ENCODE measurements around the gene POU4F1. TPM values are rescaled to one million over a fixed set of nuclear protein-coding genes. Genes with fewer than 3 reads are reported as not detected.

POU4F1 gene, protein sequence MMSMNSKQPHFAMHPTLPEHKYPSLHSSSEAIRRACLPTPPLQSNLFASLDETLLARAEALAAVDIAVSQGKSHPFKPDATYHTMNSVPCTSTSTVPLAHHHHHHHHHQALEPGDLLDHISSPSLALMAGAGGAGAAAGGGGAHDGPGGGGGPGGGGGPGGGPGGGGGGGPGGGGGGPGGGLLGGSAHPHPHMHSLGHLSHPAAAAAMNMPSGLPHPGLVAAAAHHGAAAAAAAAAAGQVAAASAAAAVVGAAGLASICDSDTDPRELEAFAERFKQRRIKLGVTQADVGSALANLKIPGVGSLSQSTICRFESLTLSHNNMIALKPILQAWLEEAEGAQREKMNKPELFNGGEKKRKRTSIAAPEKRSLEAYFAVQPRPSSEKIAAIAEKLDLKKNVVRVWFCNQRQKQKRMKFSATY
- polyA plus RNA-seq, result not detected in 2 replicates
- polyA minus RNA-seq, result not detected in 2 replicates

DNA sequence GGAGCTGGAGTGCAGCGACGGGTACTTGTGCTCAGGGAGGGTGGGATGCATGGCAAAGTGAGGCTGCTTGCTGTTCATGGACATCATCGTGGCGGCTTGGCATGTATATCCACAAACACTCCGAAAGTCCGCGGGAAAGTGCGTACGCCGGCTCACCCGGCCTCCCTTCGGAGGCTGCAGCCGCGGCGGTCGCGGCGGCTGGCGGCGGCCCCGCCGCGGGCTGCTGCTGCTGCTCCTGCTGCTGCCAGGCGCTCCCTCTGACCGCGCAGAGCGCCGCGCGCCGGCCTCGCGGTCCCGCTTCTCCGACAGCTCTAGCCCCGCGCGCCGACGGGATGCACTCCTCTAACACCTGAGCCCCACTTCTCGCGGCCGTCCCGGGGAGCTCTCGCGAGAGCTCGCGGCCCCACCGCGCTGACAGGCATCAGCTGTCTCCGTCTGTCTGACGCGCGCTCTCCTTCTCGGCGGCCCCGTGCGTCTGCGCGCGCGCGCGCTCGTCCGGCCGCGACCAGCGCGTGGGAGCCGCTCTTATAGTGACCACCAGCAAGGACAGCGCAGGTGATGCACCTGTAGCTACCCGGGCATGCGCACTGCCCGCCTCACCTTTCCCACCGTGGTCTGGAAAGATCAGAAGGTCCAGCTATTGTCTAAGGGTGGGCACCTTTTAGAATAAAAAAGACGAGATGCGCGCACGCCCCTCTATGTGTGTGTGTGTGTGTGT is at the start of gene POU4F1:
TSS of gene POU4F1 (minus strand) at position 313 of the 718 bp plus-strand sequence. CDS start at position 87, 226 bp downstream.
- no peaks in the 10 kb centered on the region for H3K79me2 ChIP-seq (replicated peaks; ENCODE audit: insufficient read depth, low read length)
- H3K27me3 ChIP-seq (ENCODE audit: insufficient read depth, low read depth, low read length), result peaks cover 96% of the 10 kb centered on the region
- H3K9me2 ChIP-seq (ENCODE audit: insufficient read depth, low read length), result no peaks in the 10 kb centered on the region
- H3K4me3 ChIP-seq (ENCODE audit: low read length), result peak within 1 kb of the TSS; percentile 79
- no peak within 1 kb of the TSS for H3K4me2 ChIP-seq (ENCODE audit: low read length)
- H3F3A ChIP-seq (ENCODE audit: insufficient read depth, low read length, poor library complexity, severe bottlenecking), result no peaks in the 10 kb centered on the region
- TF ChIP-seq, protein P1, sequence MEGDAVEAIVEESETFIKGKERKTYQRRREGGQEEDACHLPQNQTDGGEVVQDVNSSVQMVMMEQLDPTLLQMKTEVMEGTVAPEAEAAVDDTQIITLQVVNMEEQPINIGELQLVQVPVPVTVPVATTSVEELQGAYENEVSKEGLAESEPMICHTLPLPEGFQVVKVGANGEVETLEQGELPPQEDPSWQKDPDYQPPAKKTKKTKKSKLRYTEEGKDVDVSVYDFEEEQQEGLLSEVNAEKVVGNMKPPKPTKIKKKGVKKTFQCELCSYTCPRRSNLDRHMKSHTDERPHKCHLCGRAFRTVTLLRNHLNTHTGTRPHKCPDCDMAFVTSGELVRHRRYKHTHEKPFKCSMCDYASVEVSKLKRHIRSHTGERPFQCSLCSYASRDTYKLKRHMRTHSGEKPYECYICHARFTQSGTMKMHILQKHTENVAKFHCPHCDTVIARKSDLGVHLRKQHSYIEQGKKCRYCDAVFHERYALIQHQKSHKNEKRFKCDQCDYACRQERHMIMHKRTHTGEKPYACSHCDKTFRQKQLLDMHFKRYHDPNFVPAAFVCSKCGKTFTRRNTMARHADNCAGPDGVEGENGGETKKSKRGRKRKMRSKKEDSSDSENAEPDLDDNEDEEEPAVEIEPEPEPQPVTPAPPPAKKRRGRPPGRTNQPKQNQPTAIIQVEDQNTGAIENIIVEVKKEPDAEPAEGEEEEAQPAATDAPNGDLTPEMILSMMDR (IDR thresholded peaks at IDR 0.05; ENCODE audit: poor library complexity, severe bottlenecking), result peak; percentile 8
- TF ChIP-seq POLR2AphosphoS5 (IDR thresholded peaks at IDR 0.05) (peak; percentile 19), EZH2 (IDR thresholded peaks at IDR 0.05; ENCODE audit: borderline replicate concordance, insufficient read depth, low read length, poor library complexity, severe bottlenecking) (peak; percentile 22), RAD21 (conservative IDR thresholded peaks at IDR 0.05) (peak; percentile 55), EP300 (conservative IDR thresholded peaks at IDR 0.05; ENCODE audit: poor library complexity, severe bottlenecking) (peak; percentile 47), MXI1 (conservative IDR thresholded peaks at IDR 0.05; ENCODE audit: poor library complexity, severe bottlenecking) (peak; percentile 42), SMC3 (conservative IDR thresholded peaks at IDR 0.05; ENCODE audit: poor library complexity) (peak; percentile 53), TAF1 (IDR thresholded peaks at IDR 0.05; ENCODE audit: low read depth) (no peak)
- TF ChIP-seq, protein P2, sequence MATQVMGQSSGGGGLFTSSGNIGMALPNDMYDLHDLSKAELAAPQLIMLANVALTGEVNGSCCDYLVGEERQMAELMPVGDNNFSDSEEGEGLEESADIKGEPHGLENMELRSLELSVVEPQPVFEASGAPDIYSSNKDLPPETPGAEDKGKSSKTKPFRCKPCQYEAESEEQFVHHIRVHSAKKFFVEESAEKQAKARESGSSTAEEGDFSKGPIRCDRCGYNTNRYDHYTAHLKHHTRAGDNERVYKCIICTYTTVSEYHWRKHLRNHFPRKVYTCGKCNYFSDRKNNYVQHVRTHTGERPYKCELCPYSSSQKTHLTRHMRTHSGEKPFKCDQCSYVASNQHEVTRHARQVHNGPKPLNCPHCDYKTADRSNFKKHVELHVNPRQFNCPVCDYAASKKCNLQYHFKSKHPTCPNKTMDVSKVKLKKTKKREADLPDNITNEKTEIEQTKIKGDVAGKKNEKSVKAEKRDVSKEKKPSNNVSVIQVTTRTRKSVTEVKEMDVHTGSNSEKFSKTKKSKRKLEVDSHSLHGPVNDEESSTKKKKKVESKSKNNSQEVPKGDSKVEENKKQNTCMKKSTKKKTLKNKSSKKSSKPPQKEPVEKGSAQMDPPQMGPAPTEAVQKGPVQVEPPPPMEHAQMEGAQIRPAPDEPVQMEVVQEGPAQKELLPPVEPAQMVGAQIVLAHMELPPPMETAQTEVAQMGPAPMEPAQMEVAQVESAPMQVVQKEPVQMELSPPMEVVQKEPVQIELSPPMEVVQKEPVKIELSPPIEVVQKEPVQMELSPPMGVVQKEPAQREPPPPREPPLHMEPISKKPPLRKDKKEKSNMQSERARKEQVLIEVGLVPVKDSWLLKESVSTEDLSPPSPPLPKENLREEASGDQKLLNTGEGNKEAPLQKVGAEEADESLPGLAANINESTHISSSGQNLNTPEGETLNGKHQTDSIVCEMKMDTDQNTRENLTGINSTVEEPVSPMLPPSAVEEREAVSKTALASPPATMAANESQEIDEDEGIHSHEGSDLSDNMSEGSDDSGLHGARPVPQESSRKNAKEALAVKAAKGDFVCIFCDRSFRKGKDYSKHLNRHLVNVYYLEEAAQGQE (IDR thresholded peaks at IDR 0.05; ENCODE audit: borderline replicate concordance), result no peak
- H3K27ac ChIP-seq (ENCODE audit: low read length), result no peak within 1 kb of the TSS
- H4K20me1 ChIP-seq (ENCODE audit: insufficient read depth), result no peaks in the 10 kb centered on the region
- H3K36me3 ChIP-seq (ENCODE audit: insufficient read depth, low read length), result no peaks in the 10 kb centered on the region
- H3K9ac ChIP-seq (ENCODE audit: low read length), result peak within 1 kb of the TSS; percentile 28
- no peaks in the 10 kb centered on the region for H3K9me3 ChIP-seq (ENCODE audit: low read length)
- no peak within 1 kb of the TSS for H2AFZ ChIP-seq (ENCODE audit: low read depth, low read length)

DNA sequence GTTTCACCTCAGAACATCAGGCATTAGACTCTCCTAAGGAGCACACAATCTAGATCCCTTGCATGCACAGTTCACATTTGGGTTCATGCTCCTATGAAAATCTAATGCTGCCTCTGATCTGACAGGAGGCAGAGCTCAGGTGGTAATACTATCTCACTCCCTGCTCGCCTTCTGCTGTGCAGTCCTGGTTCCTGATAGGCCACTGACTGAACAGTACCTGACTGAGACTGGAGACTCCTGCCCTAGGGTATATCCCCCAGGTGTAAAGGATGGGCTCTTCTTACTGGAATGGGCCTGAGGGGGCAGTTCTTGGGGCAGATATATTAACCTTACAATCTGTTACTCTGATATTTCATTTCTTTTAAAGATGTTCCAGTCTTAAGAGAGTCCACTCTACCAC is 49.3 kb upstream of the POU4F1 start:
- no peak overlapping the region for H3K27ac ChIP-seq (ENCODE audit: low read length)
- H3K9ac ChIP-seq (ENCODE audit: low read length), result no peak overlapping the region
- H3F3A ChIP-seq (ENCODE audit: insufficient read depth, low read length, poor library complexity, severe bottlenecking), result no peaks in the 10 kb centered on the region
- H4K20me1 ChIP-seq (ENCODE audit: insufficient read depth), result no peaks in the 10 kb centered on the region
- H2AFZ ChIP-seq (ENCODE audit: low read depth, low read length), result no peak overlapping the region
- no peaks in the 10 kb centered on the region for H3K27me3 ChIP-seq (ENCODE audit: insufficient read depth, low read depth, low read length)
- H3K9me2 ChIP-seq (ENCODE audit: insufficient read depth, low read length), result no peaks in the 10 kb centered on the region
- no peak overlapping the region for H3K4me2 ChIP-seq (ENCODE audit: low read length)
- no peaks in the 10 kb centered on the region for H3K36me3 ChIP-seq (ENCODE audit: insufficient read depth, low read length)
- peaks cover 84% of the 10 kb centered on the region for H3K79me2 ChIP-seq (replicated peaks; ENCODE audit: insufficient read depth, low read length)
- no peaks in the 10 kb centered on the region for H3K9me3 ChIP-seq (ENCODE audit: low read length)
- H3K4me3 ChIP-seq (ENCODE audit: low read length), result no peak overlapping the region
- no peak for TF ChIP-seq EP300 (conservative IDR thresholded peaks at IDR 0.05; ENCODE audit: poor library complexity, severe bottlenecking)
